HTR-8/SVneo (cell line): Measurements from ENCODE around the gene KIF23.

Experiments
- DNase-seq: peaks from one replicate; pipeline ENCODE4 v3.0.0; 2011; ENCODE audit warnings: low spot score, mixed read lengths; ENCODE audit not compliant: insufficient read length
- FAIRE-seq: peaks from 2 replicates; lab custom pipeline; 2011; peaks lifted over from hg19 to GRCh38; lab: Jason Lieb, UNC

KIF23 gene

DNA sequence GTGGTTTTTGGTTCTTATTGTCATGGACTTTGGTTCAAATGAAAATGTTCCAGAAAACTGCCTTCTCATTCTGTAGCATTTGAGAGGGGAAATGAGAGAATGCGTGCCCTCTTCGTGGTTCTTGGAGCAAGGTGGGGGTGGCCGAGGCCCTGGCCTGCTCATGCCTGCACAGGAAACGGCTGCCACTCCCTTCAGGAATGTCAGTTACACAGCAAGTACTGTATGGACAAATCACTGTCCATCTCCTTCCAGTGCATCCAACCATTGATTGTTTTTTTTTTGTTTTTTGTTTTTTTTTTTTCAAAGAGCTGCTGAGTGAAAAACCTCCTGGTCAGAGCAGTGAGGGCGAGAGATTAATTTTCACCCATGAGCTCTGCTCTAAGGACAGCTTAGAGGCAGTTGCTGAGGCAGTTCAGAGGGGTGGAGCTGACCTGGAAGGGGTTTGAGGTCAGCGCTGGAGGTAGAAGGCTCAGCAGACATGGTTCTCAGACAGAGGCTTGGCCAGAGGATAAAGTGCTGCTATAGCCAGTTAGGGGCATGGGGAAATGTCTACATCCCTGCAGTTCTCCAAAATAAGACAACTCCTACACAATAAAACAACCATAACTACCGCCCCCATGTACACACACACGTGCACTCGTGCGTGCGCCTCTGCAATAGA is 20.2 kb upstream of the KIF23 start:
- FAIRE-seq (peak; percentile 86), DNase-seq (peak; percentile 50)

DNA sequence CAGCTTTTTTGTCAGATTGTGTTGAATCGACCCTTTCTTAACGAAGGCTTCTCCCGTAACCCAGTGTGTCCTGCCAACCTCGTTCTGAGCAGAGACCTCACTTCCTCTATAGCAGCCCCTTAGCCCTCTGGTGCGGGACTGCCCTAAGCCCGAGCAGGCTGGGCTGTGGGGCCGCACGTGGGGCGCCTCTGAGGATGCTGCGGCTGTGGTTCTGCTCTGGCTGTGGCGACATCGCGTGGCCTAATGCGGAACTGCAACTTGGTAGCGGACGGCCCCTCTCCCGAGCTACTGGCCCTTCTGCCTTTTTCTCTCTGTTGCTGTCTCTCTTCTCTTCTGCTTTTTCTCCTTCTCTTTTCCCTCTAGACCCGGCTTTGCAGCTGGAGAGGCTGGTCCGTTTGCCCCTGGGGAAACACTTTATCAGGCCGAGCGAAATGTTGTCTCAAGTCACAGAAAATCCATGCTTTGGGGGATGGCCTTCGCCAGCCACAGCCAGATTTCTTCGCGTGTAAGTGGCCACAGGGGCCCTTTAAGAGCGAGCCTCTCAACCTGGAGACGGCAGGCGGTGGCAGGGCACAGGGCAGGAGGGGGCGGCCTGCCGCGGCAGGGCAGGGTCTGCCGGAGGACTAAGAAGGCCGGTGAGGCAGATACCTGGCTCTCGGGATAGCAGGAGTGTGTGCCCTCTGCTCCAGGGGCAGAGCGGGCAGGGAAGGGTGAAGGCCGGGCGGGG is 19.4 kb upstream of the KIF23 start:
- FAIRE-seq (peak; percentile 95), DNase-seq (peak; percentile 84)

GRCh38 chr15:69395460-69395859 is 18.7 kb upstream of the KIF23 start:
- FAIRE-seq (peak; percentile 80), DNase-seq (no peak)

DNA sequence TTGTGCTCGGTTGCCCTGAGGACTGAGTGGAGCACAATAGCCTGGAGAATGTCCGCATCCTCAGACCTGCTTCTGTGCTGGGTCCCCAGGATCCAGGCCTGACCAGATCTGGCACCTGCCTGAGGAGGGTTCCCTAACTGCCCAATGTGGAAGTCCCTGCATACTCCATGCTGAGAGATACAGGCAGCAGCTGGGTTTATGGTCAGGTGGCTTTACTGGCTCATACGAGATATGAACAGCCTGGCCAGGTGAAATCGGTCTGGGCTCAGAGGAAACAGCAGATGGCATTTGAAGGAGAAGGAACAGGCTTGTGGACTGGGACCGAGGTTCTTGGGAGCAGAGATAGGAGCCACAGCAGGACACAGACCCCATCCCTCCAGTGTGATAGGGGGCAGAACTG is 18.2 kb upstream of the KIF23 start:
- FAIRE-seq (no peak), DNase-seq (no peak)

GRCh38 chr15:69398491-69398891 is 15.7 kb upstream of the KIF23 start:
- FAIRE-seq, result no peak
- no peak for DNase-seq

- FAIRE-seq (no peak), DNase-seq (no peak)
Observed at GRCh38 chr15:69400850-69401249, 13.3 kb upstream of the KIF23 start.

GRCh38 chr15:69402816-69403215 is 11.3 kb upstream of the KIF23 start:
- DNase-seq (no peak), FAIRE-seq (no peak)

DNA sequence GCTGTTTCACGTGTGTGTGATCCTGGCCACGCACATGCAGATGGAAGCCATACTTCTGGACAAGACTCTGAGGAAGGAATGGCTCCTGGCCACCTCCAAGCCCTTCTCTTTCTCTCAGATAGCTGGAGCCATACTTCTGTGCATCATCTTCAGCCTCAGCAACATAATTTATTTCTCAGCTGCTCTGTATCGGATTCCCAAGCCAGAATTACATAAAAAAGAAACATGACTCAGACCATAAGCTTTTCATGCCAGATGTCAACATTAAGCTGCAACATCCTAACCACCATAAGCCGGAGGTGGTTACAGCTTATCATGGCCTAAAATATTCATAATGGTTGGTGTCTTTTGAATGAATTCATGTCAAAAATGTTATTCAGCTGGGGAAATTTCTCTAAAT is 10.6 kb upstream of the KIF23 start:
- peak; percentile 74 for DNase-seq
- peak; percentile 95 for FAIRE-seq

- FAIRE-seq (no peak), DNase-seq (no peak)
Observed at GRCh38 chr15:69405110-69405509, 9.0 kb upstream of the KIF23 start.

DNA sequence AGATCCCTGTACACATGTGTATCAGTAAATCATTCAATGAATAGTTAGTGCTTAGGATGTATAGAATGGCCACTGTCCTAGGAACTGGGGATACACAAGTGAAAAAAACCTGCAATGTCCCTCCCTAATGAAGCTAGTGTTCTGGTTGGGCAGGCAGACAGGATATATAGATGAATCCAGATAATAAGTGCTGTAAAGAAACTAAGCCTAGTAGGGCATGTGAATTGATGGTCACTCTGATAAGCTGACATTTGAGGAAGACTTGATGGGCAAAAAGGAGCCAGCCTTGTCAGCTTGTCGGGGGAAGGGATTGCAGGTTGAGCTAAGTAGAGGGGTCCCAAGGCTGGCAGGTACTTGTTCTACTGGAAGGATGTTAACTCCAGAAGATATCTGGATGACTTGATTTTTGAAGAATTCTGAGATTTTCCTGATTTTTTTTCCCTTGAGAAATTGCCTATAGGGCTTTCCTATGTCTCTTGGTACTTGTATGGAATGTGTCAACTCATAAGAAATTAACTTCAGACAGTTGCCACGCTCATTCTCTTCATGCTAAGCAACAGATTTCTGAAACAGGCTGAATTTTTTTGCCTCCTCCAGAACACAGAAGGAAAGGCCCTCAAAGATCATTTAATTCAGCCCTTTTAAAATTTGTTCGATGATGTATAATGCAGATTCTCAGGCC is 6.3 kb upstream of the KIF23 start:
- FAIRE-seq, result no peak

DNA sequence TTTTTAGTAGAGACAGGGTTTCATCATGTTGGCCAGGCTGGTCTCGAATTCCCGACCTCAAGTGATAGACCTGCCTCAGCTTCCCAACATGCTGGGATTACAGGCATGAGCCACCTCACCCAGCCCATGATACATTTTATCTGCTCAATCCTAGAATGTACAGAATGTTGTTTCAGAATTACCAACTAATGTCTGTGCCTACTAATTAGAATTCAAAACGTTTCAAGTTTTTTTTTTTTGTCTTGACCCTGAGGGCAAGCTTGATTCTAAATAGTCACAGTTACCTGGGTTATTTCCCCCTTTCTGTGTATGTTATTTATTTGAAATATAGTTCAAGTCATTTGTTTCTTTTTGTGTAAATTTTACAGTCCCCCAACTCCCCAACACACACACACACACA is 5.3 kb upstream of the KIF23 start:
- no peak for DNase-seq
- no peak for FAIRE-seq

More for the DNA sequence above, 6.3 kb upstream of the KIF23 start:
- DNase-seq, result no peak

DNA sequence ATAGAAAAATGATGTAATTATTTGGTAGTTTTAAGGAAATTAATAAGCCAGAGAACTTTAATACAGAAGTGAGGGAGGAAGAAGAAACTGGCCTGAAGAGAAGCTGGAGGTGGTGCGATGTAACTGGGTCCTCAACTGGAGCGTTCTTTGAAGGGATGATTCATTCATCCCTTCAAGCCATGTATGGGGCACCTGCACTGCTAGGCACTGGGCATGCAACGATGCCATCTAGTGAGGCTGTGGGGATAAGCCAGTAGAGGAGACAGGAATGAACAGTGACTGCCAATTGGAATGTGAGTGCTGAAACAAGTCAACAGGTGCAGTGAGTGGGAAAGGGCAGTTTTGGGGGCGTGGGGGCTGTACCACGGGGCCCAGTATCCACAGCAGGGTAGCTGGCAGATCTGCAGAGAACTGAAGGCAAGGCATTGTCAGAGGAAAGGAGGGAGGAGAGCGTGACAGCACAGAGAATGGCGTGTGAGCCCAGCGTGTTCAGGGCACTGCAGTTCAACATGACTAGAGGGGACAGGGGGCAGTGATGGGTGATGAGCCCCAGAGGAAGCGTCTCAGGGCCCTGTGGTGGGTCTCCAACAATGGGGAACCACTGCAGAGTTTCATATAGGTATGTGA is 3.8 kb upstream of the KIF23 start:
- DNase-seq (peak; percentile 86), FAIRE-seq (peak; percentile 97)

DNA sequence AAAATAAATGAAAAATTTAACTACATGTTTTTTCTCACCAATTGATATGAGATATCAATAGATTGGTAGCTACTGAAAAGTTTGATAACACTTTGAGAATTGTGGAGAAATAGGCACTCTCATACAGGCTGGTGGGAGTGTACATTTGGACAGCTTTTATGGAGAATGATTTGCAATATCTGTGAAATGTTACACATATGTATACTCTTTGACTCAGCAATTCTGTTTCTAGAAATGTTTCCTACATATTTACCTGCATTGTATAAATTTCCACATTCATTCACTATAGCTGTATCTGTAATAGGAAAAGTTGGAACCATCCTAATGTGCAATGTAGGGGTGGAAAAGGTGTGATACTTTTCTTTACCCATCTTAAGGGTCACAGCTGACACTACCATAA is 1.9 kb upstream of the KIF23 start:
- FAIRE-seq (no peak), DNase-seq (no peak)

- DNase-seq, result no peak
- FAIRE-seq, result no peak
Observed at GRCh38 chr15:69412701-69413100, 1.4 kb upstream of the KIF23 start.

DNA sequence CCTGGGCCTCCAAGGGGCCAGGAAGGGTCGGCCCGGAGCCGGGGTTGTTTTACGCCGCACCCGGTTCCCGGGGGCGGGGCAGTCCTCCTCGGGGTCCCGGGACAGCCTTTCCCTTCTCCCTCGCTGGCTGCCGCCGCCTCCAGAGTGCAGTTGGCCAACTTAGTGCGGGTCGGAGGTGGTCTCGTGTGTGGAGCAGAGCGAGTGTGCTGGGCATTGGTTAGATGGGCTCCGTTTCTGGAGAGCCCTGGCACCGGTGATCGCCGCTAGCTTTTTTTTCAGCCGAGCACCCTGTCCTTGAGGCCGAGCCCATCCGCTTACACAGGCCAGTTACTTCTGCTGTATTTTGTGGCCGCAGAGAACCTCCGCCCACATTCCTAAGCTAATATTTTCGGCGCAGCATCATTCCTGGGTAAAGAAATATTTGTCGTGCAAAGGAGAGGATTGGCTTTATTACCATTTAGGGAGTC is 585 bp downstream of the KIF23 start:
- peak; percentile 84 for DNase-seq
- FAIRE-seq, result peak; percentile 77

GRCh38 chr15:69415381-69415780 is 1.2 kb downstream of the KIF23 start:
- DNase-seq (no peak), FAIRE-seq (no peak)

GRCh38 chr15:69417581-69417980 is 3.4 kb downstream of the KIF23 start:
- FAIRE-seq (no peak), DNase-seq (no peak)

- FAIRE-seq, result no peak
- DNase-seq, result no peak
Observed at GRCh38 chr15:69421498-69421897, 7.3 kb downstream of the KIF23 start.

DNA sequence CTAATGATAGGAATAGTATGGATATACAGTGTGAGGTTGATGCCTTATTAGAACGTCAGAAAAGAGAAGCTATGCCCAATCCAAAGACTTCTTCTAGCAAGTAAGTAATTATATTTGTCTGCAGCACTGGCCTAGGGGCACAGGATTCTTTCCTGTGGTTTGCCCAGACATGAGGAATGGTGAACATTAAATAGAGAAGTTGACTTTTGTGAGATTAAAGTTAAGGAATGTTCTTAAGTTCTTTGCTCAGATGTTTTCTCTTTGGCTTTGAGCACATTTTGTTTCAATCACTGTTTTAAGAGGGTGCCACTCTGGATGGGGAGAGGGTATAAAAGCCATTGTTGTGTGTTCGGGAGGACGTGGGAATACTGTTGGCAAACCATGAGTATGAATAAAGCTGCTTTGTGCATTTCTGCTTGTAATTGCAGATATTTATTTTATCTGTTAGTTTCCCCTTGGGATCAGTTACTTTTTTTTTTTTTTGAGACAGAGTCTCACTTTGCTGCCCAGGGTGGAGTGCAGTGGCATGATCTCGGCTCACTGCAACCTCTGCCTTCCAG is 8.3 kb downstream of the KIF23 start:
- DNase-seq (no peak), FAIRE-seq (peak; percentile 33)

GRCh38 chr15:69424001-69424400 is 9.9 kb downstream of the KIF23 start:
- FAIRE-seq, result no peak
- no peak for DNase-seq
